Measurements from ENCODE around the gene HIBADH.

- no peak for TF ChIP-seq ZNF2 (tag by site-specific recombination; IDR thresholded peaks at IDR 0.05)
- no peak for TF ChIP-seq ZNF175 (tag by site-specific recombination; IDR thresholded peaks at IDR 0.05)
- no peak for TF ChIP-seq CTCF (tag by site-specific recombination; IDR thresholded peaks at IDR 0.05)
- no peak for TF ChIP-seq ZNF133 (tag by site-specific recombination; IDR thresholded peaks at IDR 0.05)
- TF ChIP-seq SP2 (tag by site-specific recombination; IDR thresholded peaks at IDR 0.05), result no peak
- no peak for TF ChIP-seq TCF7L2 (IDR thresholded peaks at IDR 0.05; ENCODE audit: borderline replicate concordance, low read depth, low read length)
- TF ChIP-seq, protein P1, sequence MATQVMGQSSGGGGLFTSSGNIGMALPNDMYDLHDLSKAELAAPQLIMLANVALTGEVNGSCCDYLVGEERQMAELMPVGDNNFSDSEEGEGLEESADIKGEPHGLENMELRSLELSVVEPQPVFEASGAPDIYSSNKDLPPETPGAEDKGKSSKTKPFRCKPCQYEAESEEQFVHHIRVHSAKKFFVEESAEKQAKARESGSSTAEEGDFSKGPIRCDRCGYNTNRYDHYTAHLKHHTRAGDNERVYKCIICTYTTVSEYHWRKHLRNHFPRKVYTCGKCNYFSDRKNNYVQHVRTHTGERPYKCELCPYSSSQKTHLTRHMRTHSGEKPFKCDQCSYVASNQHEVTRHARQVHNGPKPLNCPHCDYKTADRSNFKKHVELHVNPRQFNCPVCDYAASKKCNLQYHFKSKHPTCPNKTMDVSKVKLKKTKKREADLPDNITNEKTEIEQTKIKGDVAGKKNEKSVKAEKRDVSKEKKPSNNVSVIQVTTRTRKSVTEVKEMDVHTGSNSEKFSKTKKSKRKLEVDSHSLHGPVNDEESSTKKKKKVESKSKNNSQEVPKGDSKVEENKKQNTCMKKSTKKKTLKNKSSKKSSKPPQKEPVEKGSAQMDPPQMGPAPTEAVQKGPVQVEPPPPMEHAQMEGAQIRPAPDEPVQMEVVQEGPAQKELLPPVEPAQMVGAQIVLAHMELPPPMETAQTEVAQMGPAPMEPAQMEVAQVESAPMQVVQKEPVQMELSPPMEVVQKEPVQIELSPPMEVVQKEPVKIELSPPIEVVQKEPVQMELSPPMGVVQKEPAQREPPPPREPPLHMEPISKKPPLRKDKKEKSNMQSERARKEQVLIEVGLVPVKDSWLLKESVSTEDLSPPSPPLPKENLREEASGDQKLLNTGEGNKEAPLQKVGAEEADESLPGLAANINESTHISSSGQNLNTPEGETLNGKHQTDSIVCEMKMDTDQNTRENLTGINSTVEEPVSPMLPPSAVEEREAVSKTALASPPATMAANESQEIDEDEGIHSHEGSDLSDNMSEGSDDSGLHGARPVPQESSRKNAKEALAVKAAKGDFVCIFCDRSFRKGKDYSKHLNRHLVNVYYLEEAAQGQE (tag by site-specific recombination; IDR thresholded peaks at IDR 0.05), result no peak
- no peak for TF ChIP-seq PRDM10 (tag by site-specific recombination; IDR thresholded peaks at IDR 0.05)
- no peak for TF ChIP-seq ZNF654 (tag by site-specific recombination; IDR thresholded peaks at IDR 0.05; ENCODE audit: low read depth)
- TF ChIP-seq TRIM28 (IDR thresholded peaks at IDR 0.05; ENCODE audit: borderline replicate concordance, low read length), result no peak
- no peak for TF ChIP-seq ZNF23 (tag by site-specific recombination; IDR thresholded peaks at IDR 0.05; ENCODE audit: borderline replicate concordance)
- TF ChIP-seq ZNF292 (tag by site-specific recombination; IDR thresholded peaks at IDR 0.05; ENCODE audit: borderline replicate concordance, low read depth), result no peak
- no peak for TF ChIP-seq ZSCAN18 (tag by site-specific recombination; IDR thresholded peaks at IDR 0.05)
These were observed 32.4 kb upstream of the HIBADH start for GRCh38 chr7:27695096-27695495.

Measured in HEK293 (cell line).